Muscle of arm (tissue), 12 donors: ENCODE measurements around the gene DIPK1C. TPM values are rescaled to one million over a fixed set of nuclear protein-coding genes. Genes with fewer than 3 reads are reported as not detected.

Experiments
- DNase-seq: peaks from one replicate; pipeline ENCODE4 v3.0.0-alpha.2; 2013
- polyA plus RNA-seq, 12 donors: library from polyadenylated mRNA; unstranded; fragments of 120-200 nt; gene quantifications; one replicate each; pipeline ENCODE4 v1.2.1, GENCODE V29; 2013; ENCODE audit not compliant: insufficient read length in 12 of 12

DIPK1C gene
- polyA plus RNA-seq, 12 donors = 4.7 to 21.4 (median 11.8) TPM; not detected in 1

GRCh38 chr18:74488354-74488753 is 31.2 kb upstream of the DIPK1C start:
- DNase-seq = no peak

DNA sequence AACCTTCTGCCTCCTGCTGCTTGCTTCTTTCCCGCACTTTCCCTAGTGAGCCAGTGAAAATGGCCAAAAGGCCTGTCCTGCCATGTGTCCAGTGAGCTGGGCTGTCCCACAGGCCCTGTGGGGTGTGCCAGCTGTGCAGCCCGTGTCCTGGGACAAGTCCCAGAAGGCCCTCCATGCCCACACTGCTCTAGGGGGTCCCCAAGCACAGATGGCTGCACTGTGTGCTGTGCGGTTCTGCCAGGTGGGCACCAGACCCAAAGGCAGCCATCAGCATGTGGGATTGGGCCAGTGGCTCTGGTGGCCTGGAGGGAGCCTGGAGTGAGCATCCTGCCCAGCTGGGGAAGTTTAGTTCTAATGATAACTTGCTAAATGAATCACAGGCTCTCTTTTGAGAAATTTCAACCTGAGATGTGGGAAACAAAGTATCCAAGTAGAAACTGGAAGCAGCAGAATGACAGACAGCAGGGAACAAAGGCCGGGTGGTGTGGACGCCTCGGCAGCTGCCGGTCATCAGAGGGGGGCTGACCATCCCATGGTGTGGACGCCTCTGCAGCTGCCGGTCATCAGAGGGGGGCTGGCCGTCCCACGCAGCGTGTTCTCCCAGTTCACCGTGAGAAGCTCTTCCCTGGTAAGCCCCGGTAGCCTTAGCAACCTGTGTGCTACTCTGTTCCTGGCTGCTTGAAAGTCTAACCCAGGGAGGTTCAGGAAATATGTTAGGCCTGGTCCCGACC is 29.2 kb upstream of the DIPK1C start:
- no peak for DNase-seq

GRCh38 chr18:74482697-74483096 is 25.6 kb upstream of the DIPK1C start:
- no peak for DNase-seq

GRCh38 chr18:74480149-74480651 is 23.1 kb upstream of the DIPK1C start:
- DNase-seq = no peak

DNA sequence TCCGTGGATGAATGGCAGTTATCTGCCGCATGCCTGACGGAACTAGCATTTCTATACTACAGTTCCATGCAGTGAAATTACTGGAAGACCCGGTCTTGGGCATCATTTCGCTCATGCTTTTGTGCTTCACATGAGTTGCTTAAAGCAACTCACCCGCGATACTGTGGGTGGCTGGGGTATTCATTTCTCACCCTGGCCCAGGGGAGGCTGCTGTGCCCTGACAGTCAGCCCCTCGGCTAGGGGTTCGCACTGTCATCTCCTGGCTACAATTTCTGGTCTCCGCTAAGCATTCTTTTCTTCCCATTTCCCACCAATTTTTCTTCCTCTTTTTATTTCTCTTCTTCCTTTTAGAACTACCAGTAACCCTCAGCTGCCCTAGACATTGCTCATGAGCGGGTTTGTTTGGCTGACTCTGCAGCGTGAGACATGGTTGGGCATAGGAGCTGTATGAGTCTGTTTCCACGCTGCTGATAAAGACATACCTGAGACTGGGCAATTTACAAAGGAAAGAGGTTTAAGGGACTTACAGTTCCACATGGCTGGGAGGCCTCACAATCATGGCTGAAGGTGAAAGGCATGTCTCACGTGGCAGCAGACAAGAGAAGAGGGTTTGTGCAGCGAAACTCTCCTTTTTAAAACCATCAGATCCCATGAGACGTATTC is 22.5 kb upstream of the DIPK1C start:
- DNase-seq = no peak

DNA sequence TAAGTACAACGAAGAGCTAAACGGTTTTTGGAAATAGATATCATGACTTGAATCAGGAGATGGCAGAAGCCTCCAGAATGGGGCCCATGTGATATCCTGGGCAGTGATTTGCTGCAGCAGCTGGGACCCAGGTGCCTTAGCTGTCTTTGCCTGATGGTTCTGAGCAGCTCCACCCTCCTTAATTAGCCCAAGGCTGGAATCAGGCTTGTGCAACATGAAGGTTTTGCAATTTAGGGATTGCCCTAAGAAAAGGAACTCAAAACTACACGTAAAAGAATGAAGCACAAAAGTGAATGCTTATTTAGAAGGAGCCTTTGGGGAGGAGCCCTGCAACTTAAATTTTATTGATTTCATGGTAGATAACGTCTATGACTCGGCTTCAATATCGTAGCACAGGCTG is 21.8 kb upstream of the DIPK1C start:
- no peak for DNase-seq

DNA sequence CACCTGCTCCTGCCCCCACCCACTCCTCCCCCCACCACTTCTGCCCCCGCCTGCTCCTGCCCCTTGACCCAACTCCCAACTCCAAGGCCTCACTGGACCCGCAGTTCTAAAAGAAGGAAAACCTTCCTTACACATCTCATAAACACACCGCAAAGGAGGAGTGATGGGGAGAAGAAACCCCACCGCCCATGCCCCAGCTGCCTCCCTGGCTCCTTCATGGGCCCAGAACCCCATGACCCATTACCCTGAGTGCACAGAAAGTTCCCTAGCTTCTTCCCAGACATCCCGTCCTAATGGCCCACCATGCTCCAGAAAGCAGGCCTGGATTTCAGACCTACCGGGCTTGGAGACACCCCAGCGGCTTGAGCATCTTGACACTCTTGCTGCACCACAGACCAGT is 21.2 kb upstream of the DIPK1C start:
- DNase-seq = no peak

DNA sequence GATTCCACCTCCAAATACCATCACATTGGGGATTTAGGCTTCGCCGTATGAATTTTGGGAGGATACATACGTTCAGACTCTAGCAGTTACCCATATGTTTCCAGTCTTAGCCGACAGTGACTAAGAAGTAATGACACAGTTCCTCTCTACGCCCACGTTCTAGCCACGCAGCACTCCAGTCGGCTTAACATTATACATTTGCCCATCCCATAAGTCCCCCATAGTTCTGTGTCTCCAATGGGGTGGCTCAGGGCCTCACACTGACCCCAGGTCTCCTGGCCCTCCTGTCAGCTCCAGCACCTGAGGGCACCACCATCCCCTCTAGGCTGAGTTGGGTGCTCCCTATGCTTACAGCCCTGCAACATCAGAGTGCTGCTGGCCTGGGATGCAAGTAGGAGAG is 20.7 kb upstream of the DIPK1C start:
- no peak for DNase-seq

DNA sequence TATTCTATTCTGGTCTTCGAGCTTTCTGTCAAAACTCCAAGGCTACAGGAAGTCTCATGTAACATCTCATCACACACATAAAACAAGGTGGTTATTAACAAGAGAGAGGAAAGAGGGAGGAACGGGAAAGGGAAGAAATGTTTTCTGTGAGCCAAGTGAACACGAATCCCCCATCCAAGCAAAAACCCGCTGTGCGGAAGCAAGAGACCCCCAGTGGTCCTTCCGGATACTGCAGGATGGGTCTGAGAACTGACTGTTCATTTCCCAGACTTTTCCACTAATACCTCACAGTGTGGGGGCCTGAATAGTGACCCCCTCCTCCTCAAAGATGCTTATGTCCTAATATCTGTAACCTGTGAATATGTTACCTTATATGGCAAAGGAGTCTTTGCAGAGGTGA is 19.0 kb upstream of the DIPK1C start:
- no peak for DNase-seq

DNA sequence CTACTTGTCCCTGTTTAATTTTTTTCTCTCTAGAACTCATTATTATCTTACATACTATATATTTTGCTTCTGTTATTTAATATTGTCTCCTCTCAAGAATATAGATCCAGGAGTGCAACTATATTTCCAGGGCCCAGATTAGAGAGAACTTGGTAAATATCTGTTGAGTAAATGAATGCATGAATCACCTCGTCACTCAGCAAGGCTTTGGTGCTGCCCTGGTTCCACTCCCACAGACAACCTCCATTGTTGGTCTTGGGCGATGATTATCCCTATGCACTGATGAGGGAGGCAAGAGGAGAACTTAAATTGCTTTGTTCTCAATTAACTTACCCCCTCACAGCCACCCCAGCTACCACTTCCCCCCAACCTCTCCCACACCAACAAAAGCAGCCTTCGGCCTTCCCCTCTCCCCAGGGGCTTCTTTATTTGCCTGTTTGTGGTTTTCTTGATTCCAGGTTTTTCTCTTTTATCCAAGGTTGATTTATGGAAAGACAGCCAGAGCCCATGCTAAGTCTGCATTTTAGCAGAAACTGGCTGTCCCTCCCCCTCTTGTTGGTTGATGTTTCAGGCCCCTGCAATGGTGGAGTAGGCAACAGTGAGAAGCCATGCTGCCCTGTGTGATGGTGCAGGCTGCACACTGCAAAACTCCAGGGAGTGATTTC is 17.0 kb upstream of the DIPK1C start:
- no peak for DNase-seq

DNA sequence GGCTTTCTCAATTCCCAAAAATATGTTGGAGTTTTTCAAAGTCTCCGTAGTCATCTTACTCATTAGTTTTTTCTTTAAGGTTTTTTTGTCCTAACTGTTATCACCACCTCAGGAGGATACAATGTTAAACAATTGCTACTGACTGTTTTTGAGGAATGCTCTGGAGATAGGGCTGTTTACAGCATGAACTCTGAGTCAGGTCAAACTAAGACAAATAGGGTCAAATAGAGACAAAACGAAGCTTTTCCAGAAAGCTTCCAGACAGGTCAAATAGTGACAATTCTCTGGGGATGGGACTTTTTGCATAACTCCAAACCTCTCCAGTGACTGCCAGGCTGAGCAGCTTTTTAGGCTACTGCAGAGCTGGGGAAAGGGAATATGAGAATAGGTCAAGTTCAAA is 15.2 kb upstream of the DIPK1C start:
- DNase-seq = no peak

- DNase-seq = peak; percentile 69
These were observed 11.5 kb upstream of the DIPK1C start for GRCh38 chr18:74468547-74469061.

- DNase-seq = no peak
These were observed 8.7 kb upstream of the DIPK1C start for GRCh38 chr18:74465775-74466174.

DNA sequence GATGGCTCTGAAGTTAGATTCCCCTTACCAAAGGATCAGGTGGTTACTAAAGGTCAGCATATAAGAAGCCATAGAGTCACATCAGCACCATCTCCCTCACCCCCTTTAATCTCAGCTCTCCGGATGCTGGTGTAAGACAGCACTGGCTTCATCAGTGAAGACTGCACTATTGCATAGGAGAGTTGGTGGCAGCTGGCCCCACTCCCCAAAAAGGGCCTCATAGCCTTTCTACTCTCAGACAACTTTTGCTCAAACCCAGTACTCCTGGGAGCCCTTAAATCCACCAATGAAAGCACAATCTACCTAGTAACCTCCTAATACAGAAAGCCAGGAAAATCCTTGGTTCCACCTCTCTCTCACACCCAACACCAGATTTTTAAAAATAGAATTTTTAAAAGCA is 6.9 kb upstream of the DIPK1C start:
- no peak for DNase-seq

DNA sequence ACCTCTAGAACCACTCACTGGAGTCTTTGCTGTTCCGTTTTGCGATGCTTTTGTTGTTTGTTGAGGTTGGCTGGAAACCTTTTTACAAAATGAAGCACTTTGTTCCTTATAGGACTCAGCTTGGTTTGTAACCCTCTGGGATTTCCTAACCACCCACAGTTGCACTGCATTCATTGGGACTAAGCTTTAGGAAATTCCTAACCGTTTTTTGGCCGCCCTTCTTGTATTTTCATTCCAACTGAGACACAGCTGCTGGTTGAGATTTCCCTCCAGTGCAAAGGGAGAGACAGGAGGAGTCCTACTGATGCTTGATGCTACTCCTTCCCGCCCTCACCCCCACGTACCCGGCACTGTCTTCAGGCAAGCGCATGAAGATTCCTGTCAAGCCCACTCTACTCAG is 6.1 kb upstream of the DIPK1C start:
- peak; percentile 68 for DNase-seq

DNA sequence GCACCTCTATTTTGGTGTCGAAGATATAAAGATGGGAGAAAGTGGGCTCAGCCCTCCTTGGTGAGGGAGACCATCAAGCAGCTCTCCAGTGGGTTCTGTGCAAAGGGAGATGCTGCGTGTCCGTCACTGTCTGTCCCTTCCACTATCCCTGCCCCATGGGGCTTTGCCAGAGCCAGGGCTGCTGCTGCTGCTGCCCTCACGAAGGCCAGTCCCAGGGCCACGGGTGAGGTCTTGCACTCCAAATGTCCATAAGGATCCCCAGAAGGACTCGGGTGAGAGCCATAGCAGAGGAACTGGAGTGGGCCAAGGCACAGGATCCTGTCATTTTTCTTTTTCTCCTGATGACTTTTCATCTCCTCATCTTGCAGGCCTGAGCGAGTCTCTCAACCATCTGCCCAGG is 3.7 kb upstream of the DIPK1C start:
- no peak for DNase-seq

DNA sequence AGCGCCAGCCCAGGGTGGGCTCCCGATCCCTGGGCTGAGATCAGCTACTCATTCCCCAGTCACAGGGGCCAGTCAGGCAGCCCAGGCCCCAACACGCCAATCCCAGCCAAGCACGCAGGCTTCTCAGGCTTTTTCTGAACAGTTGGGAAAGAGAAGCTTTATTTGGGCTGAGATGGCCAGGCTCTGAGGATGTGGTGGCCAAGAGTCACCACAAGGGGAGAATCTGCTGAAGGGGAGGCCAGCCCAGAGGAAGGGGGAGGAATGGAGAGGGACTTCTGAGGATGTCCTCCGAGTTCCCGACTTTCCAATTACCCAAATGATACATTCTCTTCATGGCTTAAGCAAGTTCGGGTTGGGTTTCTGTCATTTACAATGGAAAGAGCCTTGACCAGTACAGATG is 2.8 kb upstream of the DIPK1C start:
- DNase-seq = peak; percentile 70

DNA sequence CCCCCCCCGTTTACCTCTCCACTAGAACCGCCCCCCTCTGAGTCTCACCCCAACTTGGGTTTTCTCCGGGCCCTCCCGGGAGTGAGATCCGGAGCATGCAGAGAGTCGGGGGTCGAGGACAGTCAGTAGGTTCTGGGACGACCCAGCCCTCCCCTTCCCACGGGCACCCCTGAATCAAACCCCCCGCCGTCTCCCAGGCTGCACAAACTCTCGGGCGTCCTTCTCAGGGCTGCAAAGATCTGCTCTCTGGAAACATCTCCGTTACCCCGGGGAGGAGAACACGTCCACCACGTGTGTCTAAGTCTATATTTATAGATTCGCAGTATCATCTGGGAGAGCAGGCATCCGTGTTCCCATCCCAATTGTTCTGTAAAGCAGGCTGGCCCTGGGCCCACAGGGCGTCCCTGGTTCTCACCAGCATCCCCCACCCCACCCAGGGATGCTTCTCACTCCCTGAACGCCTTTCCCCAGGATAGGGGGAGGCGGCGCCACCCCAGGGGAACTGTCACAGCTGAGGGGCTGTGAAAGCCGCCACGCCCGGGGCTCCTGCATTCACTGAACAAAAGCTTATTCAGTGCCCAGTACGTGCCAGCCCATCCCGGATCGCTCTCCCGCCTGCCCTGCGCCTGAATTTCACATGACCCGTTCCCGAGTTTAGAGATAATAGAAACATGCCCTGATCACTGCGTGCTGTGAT is 765 bp upstream of the DIPK1C start:
- peak; percentile 25 for DNase-seq

DNA sequence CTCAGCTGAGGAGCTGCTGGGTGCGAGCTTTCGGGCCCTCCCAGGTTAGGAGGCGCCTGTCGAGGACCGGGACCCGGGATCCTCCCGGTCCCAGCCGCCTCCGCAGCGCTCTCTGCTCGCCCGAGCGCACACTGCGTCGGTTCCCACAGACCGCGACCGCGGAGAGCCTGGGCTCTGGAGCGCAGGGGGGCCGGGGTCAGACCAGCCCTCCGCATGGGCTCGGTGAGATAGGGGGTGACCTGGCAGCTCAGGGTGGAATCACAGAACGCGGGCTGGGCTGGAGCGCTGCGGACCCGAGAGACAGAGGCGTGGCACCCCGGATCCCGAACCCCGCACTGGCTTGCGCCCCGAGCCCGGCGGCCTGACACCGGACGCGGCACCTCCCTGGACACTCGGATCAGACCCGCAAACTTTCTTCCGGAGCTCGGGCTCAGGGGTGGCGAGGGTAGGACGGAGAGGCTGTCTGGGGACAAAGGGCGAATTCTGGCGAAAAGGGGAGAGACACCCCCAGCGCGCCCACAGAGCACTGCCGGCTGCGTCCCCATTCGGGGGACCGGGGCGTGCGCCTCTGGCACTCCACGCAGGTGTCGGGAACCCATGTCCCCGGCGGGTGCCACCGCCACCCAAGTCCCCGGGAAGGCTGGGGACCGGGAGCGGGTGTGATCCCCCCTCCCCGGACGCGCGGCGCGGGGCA is 612 bp downstream of the DIPK1C start:
- DNase-seq = peak; percentile 38

- no peak for DNase-seq
These were observed 1.1 kb downstream of the DIPK1C start for GRCh38 chr18:74456017-74456348.

- no peak for DNase-seq
These were observed 1.7 kb downstream of the DIPK1C start for GRCh38 chr18:74455386-74455785.
